ENCODE data around the gene SMPX. TPM values are rescaled to one million over a fixed set of nuclear protein-coding genes. Genes with fewer than 3 reads are reported as not detected.

The SMPX gene
- total RNA-seq, 1 donor from 2014 or later: 3.5 TPM

DNA sequence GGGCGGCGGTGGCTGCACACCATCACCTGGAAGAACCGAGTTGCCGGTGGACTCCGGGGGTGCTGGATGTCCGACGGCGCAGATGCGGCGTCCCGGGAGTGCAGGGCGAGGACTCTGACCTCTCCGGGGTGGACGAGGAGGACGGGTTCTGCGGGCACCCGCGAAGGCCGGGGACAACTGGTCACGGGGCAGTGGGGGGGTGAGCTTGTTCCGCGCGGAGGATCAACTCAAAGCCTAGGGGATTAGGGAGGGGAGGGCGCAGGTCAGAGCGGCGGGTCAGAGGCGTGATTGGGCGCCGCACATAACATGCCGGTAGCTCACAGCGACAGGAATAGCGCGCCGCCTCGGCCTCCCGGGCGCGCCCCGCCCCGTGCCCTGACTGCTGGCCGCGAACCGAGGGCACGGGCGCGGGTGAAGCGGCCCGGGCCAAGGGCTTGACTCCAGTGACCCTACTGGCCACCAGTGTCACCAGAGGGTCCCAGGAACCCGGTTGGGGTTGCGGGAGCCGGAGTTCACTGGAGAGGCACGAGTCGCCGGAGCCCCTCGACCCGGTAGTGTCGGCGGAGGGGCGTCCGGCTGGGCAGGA, 99.7 kb downstream of the SMPX start, which contains the start of gene KLHL34:
Gene KLHL34 (minus strand): TSS at position 179 of the 586 bp plus-strand sequence. CDS start 542 bp downstream, outside the sequence.
- no peaks in the 10 kb centered on the region for H3K4me1 Mint-ChIP-seq
- no peak for DNase-seq (ENCODE audit: low spot score in 2 of 2, unreplicated experiment in 2 of 2)
- no peak within 1 kb of the TSS for H3K27ac Mint-ChIP-seq
- H3K27me3 Mint-ChIP-seq (ENCODE audit: low read depth): no peaks in the 10 kb centered on the region
- H3K9me3 Mint-ChIP-seq: peaks cover 3% of the 10 kb centered on the region
- TF ChIP-seq, protein P1, sequence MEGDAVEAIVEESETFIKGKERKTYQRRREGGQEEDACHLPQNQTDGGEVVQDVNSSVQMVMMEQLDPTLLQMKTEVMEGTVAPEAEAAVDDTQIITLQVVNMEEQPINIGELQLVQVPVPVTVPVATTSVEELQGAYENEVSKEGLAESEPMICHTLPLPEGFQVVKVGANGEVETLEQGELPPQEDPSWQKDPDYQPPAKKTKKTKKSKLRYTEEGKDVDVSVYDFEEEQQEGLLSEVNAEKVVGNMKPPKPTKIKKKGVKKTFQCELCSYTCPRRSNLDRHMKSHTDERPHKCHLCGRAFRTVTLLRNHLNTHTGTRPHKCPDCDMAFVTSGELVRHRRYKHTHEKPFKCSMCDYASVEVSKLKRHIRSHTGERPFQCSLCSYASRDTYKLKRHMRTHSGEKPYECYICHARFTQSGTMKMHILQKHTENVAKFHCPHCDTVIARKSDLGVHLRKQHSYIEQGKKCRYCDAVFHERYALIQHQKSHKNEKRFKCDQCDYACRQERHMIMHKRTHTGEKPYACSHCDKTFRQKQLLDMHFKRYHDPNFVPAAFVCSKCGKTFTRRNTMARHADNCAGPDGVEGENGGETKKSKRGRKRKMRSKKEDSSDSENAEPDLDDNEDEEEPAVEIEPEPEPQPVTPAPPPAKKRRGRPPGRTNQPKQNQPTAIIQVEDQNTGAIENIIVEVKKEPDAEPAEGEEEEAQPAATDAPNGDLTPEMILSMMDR (IDR thresholded peaks at IDR 0.05; ENCODE audit: unreplicated experiment): no peak
- H3K4me3 Mint-ChIP-seq: no peak within 1 kb of the TSS
- H3K36me3 Mint-ChIP-seq: peaks cover 6% of the 10 kb centered on the region

DNA sequence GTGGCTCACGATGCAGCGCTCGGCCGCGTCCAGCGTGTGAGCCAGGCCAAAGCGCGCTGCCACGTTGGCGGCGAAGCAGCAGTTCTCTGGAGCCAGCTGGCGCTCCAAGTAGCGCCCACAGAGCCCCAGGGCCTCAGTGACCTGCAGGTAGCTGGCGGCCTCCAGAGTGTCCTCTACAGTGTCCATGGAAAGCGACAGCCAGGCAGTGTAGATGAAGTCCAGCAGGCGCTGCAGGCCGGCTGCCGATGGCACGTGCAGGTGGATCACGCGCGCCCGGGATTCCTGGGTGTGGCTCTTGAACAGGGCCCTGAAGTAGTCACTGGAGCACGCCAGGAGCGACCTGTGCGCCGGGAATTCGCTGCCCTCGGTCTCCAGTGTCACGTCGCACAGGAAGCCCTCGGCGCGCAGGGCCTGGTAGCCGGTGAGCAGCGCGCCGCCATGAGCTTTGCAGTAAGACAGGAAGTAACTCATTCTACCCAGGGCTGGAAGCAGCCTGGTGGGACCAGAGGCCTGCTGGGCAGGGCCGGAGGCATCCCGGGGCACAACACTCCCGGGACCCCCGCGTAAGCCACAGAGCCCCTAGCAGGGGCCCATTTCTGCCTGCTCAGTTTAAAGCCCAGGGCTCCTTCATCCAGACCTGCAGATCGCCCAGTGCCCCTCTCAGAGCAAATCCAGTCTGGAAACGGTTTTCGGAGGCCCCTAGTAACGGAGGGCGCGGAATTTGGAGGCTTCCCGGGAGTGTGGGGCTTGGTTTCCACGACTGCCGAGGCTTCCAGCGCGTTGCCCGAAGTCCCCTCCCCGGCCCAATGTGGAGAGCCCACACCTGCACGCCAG, 100.4 kb downstream of the SMPX start:
- Mint-ChIP-seq H3K36me3 (peaks cover 6% of the 10 kb centered on the region), H3K4me3 (no peak overlapping the region), H3K4me1 (no peaks in the 10 kb centered on the region), H3K27ac (no peak overlapping the region), H3K27me3 (ENCODE audit: low read depth) (no peaks in the 10 kb centered on the region), H3K9me3 (peaks cover 3% of the 10 kb centered on the region)
- TF ChIP-seq, protein P1 (IDR thresholded peaks at IDR 0.05; ENCODE audit: unreplicated experiment): no peak
- DNase-seq (ENCODE audit: low spot score in 2 of 2, unreplicated experiment in 2 of 2): no peak

DNA sequence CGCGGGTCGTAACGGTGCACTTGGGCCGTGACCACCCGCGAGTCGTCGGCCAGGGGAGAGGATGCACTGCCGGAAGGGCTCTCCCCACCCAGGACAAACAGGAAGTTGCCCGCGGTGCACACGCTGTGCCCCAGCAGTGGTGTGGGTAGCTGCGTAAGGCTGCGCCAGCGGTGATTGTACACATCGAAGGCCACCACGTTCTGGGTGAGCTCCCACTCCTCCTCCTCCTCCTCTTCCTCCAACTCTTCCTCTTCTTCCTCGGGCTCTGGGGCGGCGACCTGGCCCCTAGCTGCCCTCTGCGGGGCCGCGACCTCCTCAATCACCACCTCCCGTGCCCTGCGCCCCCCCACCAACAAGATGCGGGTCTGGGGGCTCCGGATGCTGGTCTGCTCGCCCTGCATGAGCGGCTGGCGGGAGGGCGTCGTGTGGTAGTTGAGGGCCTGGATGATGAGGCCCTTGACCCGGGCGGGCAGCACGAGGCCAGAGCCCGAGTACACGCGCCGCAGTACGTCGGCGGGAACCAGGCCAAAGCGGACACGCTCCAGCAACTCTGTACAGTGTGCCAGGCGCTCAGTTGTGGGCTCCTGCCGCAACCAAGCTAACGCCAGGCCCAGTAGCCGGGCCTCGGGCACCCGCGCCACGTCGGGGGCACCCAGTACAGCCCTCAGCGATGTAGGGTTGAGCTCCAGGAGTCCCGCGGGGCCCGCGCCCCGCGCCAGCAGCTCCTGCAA, 101.2 kb downstream of the SMPX start:
- TF ChIP-seq, protein P1 (IDR thresholded peaks at IDR 0.05; ENCODE audit: unreplicated experiment): no peak
- H3K36me3 Mint-ChIP-seq: peaks cover 6% of the 10 kb centered on the region
- H3K27ac Mint-ChIP-seq: no peak overlapping the region
- H3K9me3 Mint-ChIP-seq: peaks cover 3% of the 10 kb centered on the region
- no peaks in the 10 kb centered on the region for H3K27me3 Mint-ChIP-seq (ENCODE audit: low read depth)
- no peak for DNase-seq (ENCODE audit: low spot score in 2 of 2, unreplicated experiment in 2 of 2)
- no peak overlapping the region for H3K4me3 Mint-ChIP-seq
- no peaks in the 10 kb centered on the region for H3K4me1 Mint-ChIP-seq

Other genes with a start within 250 kb of the SMPX start
- not detected in 3 replicates for gene KLHL34, start 99.8 kb downstream of the SMPX start, total RNA-seq
- 20.8 to 22.1 TPM (median 21.1 TPM) in 3 replicates for gene MBTPS2, start 81.5 kb upstream of the SMPX start, total RNA-seq
- gene YY2, start 97.9 kb upstream of the SMPX start, total RNA-seq: 3.6 to 4.1 TPM (median 3.7 TPM) in 3 replicates
- gene SMS, start 182.6 kb upstream of the SMPX start, total RNA-seq: 172 to 176 TPM (median 174 TPM) in 3 replicates

All from mesothelial cell of epicardium (in vitro differentiated cells).